A549 (cell line): Measurements from ENCODE around the gene IL17A.

ENCODE experiments used
- BHLHE40 ChIP-seq: IDR thresholded peaks from 2 replicates; pipeline ENCODE4 v1.6.1; 2012; ENCODE audit warnings: low read depth, low read length, inconsistent platforms
- MAX ChIP-seq: IDR thresholded peaks from 2 replicates; pipeline ENCODE4 v1.6.1; 2012
- TF ChIP-seq, protein P1 (sequence below): fragments of >200 bp; sonication (Bioruptor Twin); formaldehyde crosslinking; IDR thresholded peaks from 3 replicates; pipeline ENCODE4 v1.5.1; 2016

- no peak for TF ChIP-seq MAX
- TF ChIP-seq, protein P1, sequence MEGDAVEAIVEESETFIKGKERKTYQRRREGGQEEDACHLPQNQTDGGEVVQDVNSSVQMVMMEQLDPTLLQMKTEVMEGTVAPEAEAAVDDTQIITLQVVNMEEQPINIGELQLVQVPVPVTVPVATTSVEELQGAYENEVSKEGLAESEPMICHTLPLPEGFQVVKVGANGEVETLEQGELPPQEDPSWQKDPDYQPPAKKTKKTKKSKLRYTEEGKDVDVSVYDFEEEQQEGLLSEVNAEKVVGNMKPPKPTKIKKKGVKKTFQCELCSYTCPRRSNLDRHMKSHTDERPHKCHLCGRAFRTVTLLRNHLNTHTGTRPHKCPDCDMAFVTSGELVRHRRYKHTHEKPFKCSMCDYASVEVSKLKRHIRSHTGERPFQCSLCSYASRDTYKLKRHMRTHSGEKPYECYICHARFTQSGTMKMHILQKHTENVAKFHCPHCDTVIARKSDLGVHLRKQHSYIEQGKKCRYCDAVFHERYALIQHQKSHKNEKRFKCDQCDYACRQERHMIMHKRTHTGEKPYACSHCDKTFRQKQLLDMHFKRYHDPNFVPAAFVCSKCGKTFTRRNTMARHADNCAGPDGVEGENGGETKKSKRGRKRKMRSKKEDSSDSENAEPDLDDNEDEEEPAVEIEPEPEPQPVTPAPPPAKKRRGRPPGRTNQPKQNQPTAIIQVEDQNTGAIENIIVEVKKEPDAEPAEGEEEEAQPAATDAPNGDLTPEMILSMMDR, result no peak
- TF ChIP-seq BHLHE40, result no peak
Measured at GRCh38 chr6:52215787-52216186, 29.6 kb downstream of the IL17A start.
